Spleen (tissue), 11 donors: ENCODE data around the gene PHLPP2. TPM values are rescaled to one million over a fixed set of nuclear protein-coding genes. Genes with fewer than 3 reads are reported as not detected.

Experiments used
- DNase-seq: peaks from one replicate; pipeline ENCODE4 v3.0.0-alpha.2; 2020
- H3K27ac ChIP-seq, 8 donors: fragments of 200-600 bp; sonication (generic) in 7 of 8; 1 replicate in 4 of 8; 2 replicates in 4 of 8; pipeline versions ENCODE4 v1.5.0 to v1.8.0; 2016 to 2021; ENCODE audit warnings: inconsistent platforms in 4 of 8, mild to moderate bottlenecking in 4 of 8, moderate library complexity in 1 of 8
- H3K27me3 ChIP-seq, 7 donors: fragments of 200-600 bp; sonication (generic) in 6 of 7; replicated peaks in 1 of 7; 1 replicate in 4 of 7; 2 replicates in 3 of 7; pipeline versions ENCODE4 v1.5.0 to v1.8.0; 2016 to 2021; ENCODE audit warnings: inconsistent platforms in 3 of 7, mild to moderate bottlenecking in 1 of 7
- H3K36me3 ChIP-seq, 6 donors: fragments of 200-600 bp; sonication (generic) in 5 of 6; 1 replicate in 4 of 6; 2 replicates in 2 of 6; pipeline versions ENCODE4 v1.5.0 to v1.8.0; 2016 to 2021; ENCODE audit warnings: inconsistent platforms in 2 of 6
- H3K4me1 ChIP-seq, 6 donors: fragments of 200-600 bp; sonication (generic) in 5 of 6; 1 replicate in 3 of 6; 2 replicates in 3 of 6; pipeline versions ENCODE4 v1.5.0 to v1.8.0; 2016 to 2021; ENCODE audit warnings: inconsistent platforms in 3 of 6
- H3K4me3 ChIP-seq, 8 donors: fragments of 200-600 bp; sonication (generic) in 7 of 8; 1 replicate in 4 of 8; 2 replicates in 4 of 8; pipeline versions ENCODE4 v1.5.0 to v1.8.0; 2016 to 2021; ENCODE audit warnings: inconsistent platforms in 4 of 8, mild to moderate bottlenecking in 4 of 8, moderate library complexity in 2 of 8
- H3K9me3 ChIP-seq, 8 donors: fragments of 200-600 bp; sonication (generic) in 7 of 8; 1 replicate in 4 of 8; 2 replicates in 4 of 8; pipeline versions ENCODE4 v1.5.0 to v1.8.0; 2016 to 2021; ENCODE audit warnings: inconsistent platforms in 4 of 8
- POLR2A ChIP-seq, 3 donors: fragments of 450-650 bp; IDR thresholded peaks; one replicate each; pipeline ENCODE4 v1.5.1; 2017; ENCODE audit warnings: antibody characterized with exemption in 3 of 3, mild to moderate bottlenecking in 1 of 3
- POLR2AphosphoS5 ChIP-seq, 3 donors: sonication (generic); formaldehyde crosslinking; IDR thresholded peaks; one replicate each; pipeline ENCODE4 v1.5.1; 2017; ENCODE audit warnings: antibody characterized with exemption in 3 of 3
- WGBS, 5 donors: extraction: QIAGEN DNeasy Blood & Tissue Kit in 3 of 5; methylation state at CpG; one replicate each; pipeline versions ENCODE4 v1.1.5 to v1.1.7; 2013 to 2018; 5-methylcytosine and 5-hydroxymethylcytosine counted together
- intact Hi-C: fragments of 100-400 bp; cut with DNase I; formaldehyde crosslinking; loops from one replicate; pipeline ENCODE4 v1.15.0; 2023; ENCODE audit warnings: low total_unique reads
- polyA plus RNA-seq, 3 donors: library from polyadenylated mRNA; stranded (reverse); fragments of 200-250 nt; gene quantifications; one replicate each; pipeline ENCODE4 v1.2.1, GENCODE V29; 2013
- total RNA-seq, 7 donors: library from RNA; depleted of rRNA in 3 of 7; stranded (reverse); fragments of >200 nt in 3 of 7; fragmentation: NEBNext Ultra II Directional in 4 of 7; extraction: Animal tissue kit (Norgen Biotek cat#: 25700) in 4 of 7; gene quantifications; one replicate each; pipeline versions ENCODE4 v1.1.0 to v1.2.1, GENCODE V29; 2016 to 2021
- TF ChIP-seq, protein P1 (sequence below), 11 experiments: fragments of 200-600 bp in 7 of 11; fragments of 450-650 bp in 4 of 11; sonication (generic) in 4 of 11; IDR thresholded peaks in 8 of 11; conservative IDR thresholded peaks in 3 of 11; 1 replicate in 7 of 11; 2 replicates in 4 of 11; pipeline versions ENCODE4 v1.4.0 to v1.8.0; 2016 to 2021; ENCODE audit warnings: antibody characterized with exemption in 11 of 11, inconsistent platforms in 4 of 11, mild to moderate bottlenecking in 1 of 11
- donor health status: healthy with polysubstance abuse.
- donor health status: DM: no; HTN: no; CAD: no; lungs with moderate emphysema.
- donor health status: DM: no; HTN: no; CAD: no.
- donor health status: Bipolar disorder and iron deficiency.
- donor health status: healthy.
- donor health status: DM: no; HTN: no; CAD: no.
- donor health status: DM: yes; HTN: yes; CAD: no.

The PHLPP2 gene
- total and polyA plus RNA-seq, 10 donors: 1.0 to 10.9 (median 8.0) TPM

DNA sequence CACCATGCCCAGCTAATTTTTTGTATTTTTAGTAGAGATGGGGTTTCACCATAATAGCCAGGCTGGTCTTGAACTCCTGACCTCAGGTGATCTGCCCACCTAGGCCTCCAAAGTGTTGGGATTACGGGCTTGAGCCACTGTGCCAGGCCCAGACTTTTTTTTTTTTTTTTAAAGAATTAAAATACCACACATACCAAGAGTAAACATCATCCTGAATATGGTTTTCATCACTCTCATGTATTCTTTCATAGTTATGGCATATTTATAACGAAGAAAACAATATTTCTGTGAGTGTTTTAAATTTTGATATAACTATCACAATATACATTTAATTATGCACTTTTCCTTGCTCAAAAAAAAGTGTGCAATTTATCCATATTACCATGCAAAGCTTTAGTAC, 50.3 kb downstream of the PHLPP2 start:
- TF ChIP-seq, protein P1, sequence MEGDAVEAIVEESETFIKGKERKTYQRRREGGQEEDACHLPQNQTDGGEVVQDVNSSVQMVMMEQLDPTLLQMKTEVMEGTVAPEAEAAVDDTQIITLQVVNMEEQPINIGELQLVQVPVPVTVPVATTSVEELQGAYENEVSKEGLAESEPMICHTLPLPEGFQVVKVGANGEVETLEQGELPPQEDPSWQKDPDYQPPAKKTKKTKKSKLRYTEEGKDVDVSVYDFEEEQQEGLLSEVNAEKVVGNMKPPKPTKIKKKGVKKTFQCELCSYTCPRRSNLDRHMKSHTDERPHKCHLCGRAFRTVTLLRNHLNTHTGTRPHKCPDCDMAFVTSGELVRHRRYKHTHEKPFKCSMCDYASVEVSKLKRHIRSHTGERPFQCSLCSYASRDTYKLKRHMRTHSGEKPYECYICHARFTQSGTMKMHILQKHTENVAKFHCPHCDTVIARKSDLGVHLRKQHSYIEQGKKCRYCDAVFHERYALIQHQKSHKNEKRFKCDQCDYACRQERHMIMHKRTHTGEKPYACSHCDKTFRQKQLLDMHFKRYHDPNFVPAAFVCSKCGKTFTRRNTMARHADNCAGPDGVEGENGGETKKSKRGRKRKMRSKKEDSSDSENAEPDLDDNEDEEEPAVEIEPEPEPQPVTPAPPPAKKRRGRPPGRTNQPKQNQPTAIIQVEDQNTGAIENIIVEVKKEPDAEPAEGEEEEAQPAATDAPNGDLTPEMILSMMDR (IDR thresholded peaks at IDR 0.05 in 8 of 11, conservative IDR thresholded peaks at IDR 0.05 in 3 of 11): no peak
- no peak for TF ChIP-seq POLR2AphosphoS5 (IDR thresholded peaks at IDR 0.05)
- intact Hi-C loops: no loop called here
- Histone ChIP-seq H3K36me3 (peaks cover 0 to 96% (median 45%) of the 10 kb centered on the region in 6 donors), H3K4me1 (no peaks in the 10 kb centered on the region), H3K4me3 (no peak overlapping the region), H3K27me3 (no peaks in the 10 kb centered on the region), H3K27ac (no peak overlapping the region), H3K9me3 (no peaks in the 10 kb centered on the region)
- no peak for DNase-seq
- 91 to 99% (median 96%) methylated on average over 2 of the region's 2 CpGs for WGBS, 5 donors

DNA sequence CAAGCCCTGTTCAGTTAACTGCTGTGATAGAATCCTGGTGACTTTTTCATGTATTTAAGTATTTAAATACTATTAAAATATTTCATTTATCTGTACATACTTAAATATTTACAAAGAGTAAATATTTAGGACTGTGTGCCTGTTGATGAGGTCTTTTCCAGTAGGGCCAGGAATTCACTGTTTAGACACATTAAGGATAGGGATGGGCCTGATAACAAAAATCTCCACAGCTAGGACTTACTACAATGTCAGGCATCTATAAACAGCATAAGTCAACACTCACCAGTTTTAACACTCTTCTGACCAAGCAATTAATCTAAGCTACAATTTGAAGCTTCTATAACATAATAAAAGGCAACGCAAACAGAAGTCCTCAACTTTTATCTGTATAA, 50.9 kb downstream of the PHLPP2 start:
- peaks cover 0 to 96% (median 49%) of the 10 kb centered on the region in 6 donors for H3K36me3 ChIP-seq

DNA sequence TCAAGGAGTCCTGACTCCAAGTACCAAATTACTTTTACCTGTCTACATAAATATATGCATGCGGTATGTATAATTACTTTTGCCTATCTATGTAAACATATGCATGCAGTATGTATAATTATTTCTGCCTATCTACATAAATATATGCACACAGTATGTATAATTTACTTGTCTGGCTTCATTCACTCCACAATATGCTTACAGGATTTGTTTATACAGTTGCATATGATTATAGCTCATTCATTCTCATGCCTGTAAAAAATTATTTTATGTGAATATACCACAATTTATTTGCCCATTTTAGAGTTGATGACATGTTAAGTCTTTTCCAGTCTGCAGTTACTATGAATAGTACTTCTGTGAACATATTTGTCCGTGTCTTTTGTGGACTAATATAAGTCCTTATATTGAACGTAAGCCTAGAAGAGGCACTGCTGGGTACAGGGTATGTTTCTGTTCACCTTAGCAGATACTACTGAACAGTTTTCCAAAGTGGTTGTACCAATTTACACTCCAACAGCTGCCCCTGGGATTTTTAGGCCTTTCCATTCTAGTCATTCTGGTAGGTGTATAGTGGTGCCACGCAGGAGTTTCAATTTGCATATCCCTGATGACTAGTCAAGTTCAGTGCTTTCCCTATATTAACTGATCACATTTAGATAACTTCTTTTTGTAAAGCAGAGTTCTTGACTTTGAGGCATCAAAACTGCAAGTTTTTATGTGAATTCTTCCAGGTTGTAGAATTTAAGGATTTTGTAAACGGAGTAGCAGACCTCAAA, 51.5 kb downstream of the PHLPP2 start:
- H3K9me3 ChIP-seq: no peaks in the 10 kb centered on the region
- peaks cover 0 to 96% (median 53%) of the 10 kb centered on the region in 6 donors for H3K36me3 ChIP-seq
- H3K27ac ChIP-seq: no peak overlapping the region
- H3K4me1 ChIP-seq: no peaks in the 10 kb centered on the region
- intact Hi-C loops: no loop called here
- WGBS, 5 donors: 89 to 96% (median 94%) methylated on average over 5 of the region's 5 CpGs
- TF ChIP-seq, protein P1 (IDR thresholded peaks at IDR 0.05 in 8 of 11, conservative IDR thresholded peaks at IDR 0.05 in 3 of 11): no peak
- TF ChIP-seq POLR2A (IDR thresholded peaks at IDR 0.05) (no peak), POLR2AphosphoS5 (IDR thresholded peaks at IDR 0.05) (no peak)
- H3K27me3 ChIP-seq: no peaks in the 10 kb centered on the region
- H3K4me3 ChIP-seq: no peak overlapping the region
- DNase-seq: no peak

More for the DNA sequence above, 50.9 kb downstream of the PHLPP2 start:
- no peak for TF ChIP-seq POLR2AphosphoS5 (IDR thresholded peaks at IDR 0.05)
- no peak for TF ChIP-seq POLR2A (IDR thresholded peaks at IDR 0.05)
- Histone ChIP-seq H3K9me3 (no peaks in the 10 kb centered on the region), H3K27ac (no peak overlapping the region), H3K4me3 (no peak overlapping the region), H3K27me3 (no peaks in the 10 kb centered on the region), H3K4me1 (no peaks in the 10 kb centered on the region)
- intact Hi-C loops: no loop called here
- DNase-seq: no peak
- 98 to 100% (median 99%) methylated on average over 1 of the region's 1 CpG for WGBS, 5 donors

DNA sequence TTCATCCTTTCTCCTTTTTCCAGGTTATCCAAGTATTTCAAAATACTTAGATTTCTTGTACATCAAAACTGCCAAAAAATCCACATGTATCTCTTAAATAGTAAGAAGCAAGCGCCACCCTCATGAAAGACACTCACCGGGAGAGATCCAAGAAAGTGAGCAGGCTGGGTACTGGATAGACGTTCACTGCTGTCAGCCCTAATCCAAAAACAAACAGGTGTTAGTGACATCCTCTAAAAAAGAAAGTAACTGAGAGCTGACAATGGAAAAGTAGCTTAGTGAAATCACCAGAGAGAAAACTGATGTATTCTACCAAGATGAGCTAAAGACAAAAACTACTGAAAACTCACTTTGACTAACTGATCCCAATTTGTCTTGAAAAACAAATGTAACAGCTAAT, 52.4 kb downstream of the PHLPP2 start:
- Histone ChIP-seq H3K27me3 (no peaks in the 10 kb centered on the region), H3K27ac (no peak overlapping the region), H3K4me1 (no peaks in the 10 kb centered on the region), H3K4me3 (no peak overlapping the region), H3K9me3 (no peaks in the 10 kb centered on the region), H3K36me3 (peaks cover 0 to 98% (median 58%) of the 10 kb centered on the region in 6 donors)
- intact Hi-C loops: no loop called here
- TF ChIP-seq, protein P1 (IDR thresholded peaks at IDR 0.05 in 8 of 11, conservative IDR thresholded peaks at IDR 0.05 in 3 of 11): no peak
- TF ChIP-seq POLR2A (IDR thresholded peaks at IDR 0.05) (no peak), POLR2AphosphoS5 (IDR thresholded peaks at IDR 0.05) (no peak)
- DNase-seq: no peak
- 90 to 95% (median 94%) methylated on average over 3 of the region's 3 CpGs for WGBS, 5 donors
